ENCODE measurements around the gene FYCO1.

Gene FYCO1

DNA sequence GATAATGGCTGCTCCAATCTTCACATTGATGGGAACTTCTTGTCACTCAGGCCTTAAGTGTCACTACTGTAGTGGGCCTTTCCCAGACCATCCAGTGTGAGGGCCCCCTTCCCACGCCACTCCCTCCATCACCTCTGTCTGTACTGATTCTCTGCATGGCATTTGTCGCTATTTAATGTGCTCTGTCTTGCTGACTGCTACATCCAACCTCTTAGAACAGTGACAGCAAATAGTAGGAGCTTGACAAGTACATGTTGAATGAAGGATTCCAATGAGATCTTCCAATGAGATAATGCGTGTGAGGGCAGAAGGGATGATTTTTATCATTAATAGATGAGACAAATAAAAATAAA, 114.9 kb downstream of the FYCO1 start:
- no peak for DNase-seq

DNA sequence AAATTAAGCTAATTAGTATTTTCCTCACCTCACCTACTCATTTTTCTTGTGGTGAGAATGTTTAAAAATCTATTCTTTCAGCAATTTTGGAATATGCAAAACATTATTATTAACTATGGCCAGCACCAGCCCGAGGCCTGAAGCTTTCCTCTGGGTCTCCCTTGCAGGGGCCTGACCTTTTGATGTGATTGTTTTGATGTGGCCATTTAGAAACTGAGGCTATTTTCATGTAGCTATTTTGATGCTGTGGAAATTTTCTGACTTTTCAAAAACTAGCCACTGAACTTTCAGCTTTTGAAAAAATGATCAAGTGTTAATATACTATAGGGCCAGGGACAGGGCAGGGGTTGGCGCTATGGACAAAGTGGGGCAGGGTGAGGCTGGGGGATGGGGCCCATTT, 117.5 kb downstream of the FYCO1 start:
- no peak for DNase-seq

GRCh38 chr3:45874677-45875346, 120.8 kb downstream of the FYCO1 start:
- no peak for DNase-seq

DNA sequence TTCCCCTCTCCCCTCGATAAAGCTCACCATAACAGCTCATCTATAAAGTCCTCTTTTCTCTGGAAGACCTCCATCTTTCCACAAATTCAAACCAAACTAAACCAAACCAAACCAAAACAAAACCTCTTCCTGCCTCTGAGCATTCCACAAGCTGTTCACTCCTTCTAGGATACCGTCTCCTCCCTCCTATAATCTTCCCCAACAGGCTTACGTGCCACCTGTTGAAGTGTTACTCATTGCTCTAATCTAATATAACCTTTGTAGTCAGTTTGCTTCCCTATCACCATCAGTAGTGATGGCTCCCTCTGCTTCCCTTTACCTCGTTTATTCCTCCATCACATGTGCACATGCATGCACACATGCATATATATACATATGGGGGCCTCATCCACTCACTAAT, 122.0 kb downstream of the FYCO1 start:
- DNase-seq = no peak

DNA sequence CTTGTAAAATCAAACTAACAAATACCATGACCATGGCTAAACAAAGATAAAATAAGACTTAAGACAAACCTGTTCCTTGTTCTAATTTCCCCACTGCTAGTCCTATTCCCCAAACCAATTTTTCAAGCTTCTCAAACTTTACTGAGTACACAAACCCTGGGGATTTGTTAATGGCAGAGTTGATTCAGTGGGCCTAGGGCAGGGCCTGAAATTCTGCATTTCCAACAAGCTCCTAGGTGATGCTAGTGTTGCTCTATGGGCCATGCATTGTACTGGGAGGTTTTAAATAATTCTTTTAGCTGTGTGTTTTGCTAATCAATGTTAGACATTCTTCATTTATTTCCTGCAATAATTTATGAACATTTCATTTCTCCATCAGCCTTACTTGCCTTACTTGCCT, 122.6 kb downstream of the FYCO1 start:
- DNase-seq = no peak

GRCh38 chr3:45872569-45872968, 123.1 kb downstream of the FYCO1 start:
- DNase-seq = no peak

GRCh38 chr3:45871780-45872179, 123.8 kb downstream of the FYCO1 start:
- DNase-seq = no peak

DNA sequence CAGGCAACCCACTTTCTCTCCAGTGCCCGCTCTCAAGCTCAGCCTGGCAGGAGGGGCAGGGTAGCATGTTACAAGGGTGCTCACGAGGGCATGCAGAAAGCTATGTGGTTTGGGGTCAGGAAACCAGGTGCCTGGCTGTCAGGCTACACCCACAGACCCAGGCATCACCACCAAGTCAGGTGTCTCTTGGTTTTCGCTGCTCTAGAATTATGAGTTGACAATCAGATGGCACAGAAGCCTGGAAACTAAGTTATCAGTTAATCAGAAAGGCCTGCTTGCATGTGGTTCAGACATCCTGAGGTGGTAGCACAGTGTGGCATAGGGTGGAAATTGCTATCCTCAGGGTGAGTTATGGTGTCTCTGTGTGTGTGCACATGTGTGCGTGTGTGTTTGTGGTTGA, 125.5 kb downstream of the FYCO1 start:
- peak; percentile 64 for DNase-seq

DNA sequence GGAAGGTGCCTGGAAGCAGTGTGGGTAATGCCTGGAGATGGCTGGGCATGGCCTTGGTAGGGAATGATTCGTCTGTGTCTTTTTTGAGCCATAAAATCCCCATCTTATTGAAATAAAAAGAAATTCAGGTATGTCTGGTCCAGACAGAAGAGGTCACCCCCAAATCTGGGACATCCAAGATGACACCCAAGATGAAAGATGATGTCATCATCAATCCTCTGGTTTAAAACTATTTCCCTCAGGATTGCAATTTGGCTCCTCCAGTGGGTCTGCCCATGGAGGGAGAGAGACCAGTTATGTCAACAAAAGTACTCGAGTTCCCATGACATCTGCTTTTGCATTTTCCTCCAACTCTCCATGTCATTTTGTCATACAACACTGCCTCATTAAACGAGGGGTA, 126.0 kb downstream of the FYCO1 start:
- no peak for DNase-seq

- DNase-seq = no peak
Measured at GRCh38 chr3:45868650-45869049, 127.0 kb downstream of the FYCO1 start.

- DNase-seq = no peak
Measured at GRCh38 chr3:45868213-45868612, 127.4 kb downstream of the FYCO1 start.
